DMS 273 (cell line): Measurements from ENCODE around the gene DYNC1H1.
A peak's percentile ranks its signal among the peaks of the same experiment; 100 is the strongest.

Experiments
- DNase-seq: peaks from one replicate; lab custom pipeline; 2025; ENCODE audit not compliant: unreplicated experiment; lab: John Stamatoyannopoulos, UW

DYNC1H1 gene

GRCh38 chr14:101939646-101940170 lies 24.7 kb upstream of the DYNC1H1 start:
- DNase-seq: no peak

- no peak for DNase-seq
Measured at GRCh38 chr14:101944451-101944850, 19.9 kb upstream of the DYNC1H1 start.

GRCh38 chr14:101945171-101945570 lies 19.2 kb upstream of the DYNC1H1 start:
- DNase-seq: no peak

DNA sequence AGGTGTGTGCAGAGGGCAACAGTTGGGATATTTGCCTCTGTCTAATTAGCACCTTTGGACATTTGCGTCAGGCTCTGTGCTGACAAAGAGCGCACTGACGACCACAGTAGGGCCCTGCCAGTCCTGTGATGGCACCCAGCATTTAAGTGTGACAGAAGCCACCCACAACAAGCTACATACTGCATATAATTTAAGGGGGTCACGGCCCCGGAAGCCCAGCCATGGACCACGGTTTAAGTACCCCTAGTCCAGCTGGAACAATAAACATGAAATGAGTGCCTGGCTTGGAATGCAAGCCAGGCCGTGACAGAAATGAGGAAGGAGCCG lies 16.8 kb upstream of the DYNC1H1 start:
- peak; percentile 59 for DNase-seq

- peak; percentile 100 for DNase-seq
Measured at GRCh38 chr14:101947904-101948665, 16.3 kb upstream of the DYNC1H1 start.

GRCh38 chr14:101948666-101949216 lies 15.6 kb upstream of the DYNC1H1 start:
- DNase-seq: no peak

GRCh38 chr14:101950100-101950499 lies 14.3 kb upstream of the DYNC1H1 start:
- no peak for DNase-seq

DNA sequence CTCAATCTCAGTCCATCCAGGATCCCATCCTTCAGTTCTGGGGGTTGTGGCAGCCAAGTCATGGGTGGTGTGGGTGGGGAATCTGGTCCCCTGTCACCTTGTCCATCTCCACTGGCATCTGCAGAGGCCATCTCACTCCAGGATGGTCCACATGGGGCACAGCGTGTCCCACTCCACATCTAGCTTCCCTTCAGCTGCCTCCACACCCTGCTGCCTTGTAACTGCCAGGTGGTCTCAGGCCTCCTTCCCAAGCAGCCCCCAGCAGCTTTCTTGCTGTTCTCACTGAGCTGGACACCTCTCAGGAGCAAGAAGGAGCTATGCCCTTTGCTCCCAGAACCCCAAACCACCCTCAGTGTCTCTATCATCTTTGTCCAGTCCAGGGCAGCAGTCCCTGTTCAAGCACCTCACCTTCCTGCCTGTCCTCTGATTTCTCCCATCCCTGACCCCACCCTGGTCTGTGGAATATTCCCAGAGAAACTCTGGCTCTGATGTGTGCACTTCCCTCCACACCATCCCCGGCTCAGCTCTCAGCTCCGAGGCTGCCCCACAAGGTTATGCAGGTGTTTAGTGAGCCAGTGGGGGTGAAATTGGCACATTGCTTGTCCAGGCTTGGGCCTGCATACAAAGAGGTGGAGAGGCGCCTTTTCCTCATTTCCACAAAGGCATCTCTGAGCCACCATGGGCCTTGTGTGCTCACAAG lies 13.7 kb upstream of the DYNC1H1 start:
- DNase-seq: no peak

DNA sequence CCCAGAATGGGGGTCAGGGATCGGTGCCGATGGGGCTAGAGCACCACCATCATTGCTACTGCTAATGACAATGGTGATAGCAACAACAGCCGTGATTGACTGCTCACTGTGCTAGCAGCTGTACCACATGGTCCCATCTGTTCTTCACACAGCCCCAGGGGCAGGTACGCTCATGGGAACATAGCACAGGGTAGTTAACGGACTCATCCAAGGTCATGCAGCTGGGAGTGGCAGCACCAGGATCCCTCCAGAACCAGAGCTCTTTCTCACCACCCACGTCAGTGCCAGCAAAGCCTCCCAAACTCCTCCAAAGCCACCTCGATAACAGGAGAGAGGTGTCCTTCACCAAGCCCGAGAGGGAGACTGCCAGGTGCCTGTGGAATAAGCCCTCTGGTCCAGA lies 11.2 kb upstream of the DYNC1H1 start:
- DNase-seq: peak; percentile 54

- no peak for DNase-seq
Measured at GRCh38 chr14:101954501-101954900, 9.9 kb upstream of the DYNC1H1 start.

DNA sequence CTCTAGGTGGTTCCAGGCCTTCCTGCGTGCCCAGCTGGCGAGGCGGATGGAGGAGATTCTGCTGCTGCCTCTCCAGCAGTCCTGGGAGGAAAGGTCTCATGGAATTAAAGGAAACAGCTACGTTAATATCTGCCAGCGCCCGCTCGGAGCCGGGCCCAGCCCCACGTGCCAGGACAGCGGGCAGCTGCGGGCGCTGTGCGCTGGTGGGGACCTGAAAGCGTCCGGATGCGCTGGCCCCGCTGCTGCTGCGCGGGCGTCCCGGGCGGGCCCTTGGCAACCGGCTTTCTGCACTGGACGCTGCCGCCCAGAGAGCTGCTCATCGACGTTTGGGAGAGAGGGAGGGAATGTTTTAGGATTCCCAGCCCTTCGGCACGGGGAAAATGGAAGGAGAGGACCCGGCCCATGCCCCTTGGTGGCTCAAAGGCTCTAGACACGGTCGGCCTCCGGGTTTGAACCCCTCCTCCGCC lies 8.6 kb upstream of the DYNC1H1 start:
- no peak for DNase-seq

GRCh38 chr14:101956179-101956885 lies 8.0 kb upstream of the DYNC1H1 start:
- DNase-seq: no peak

- DNase-seq: no peak
Measured at GRCh38 chr14:101957406-101958234, 6.8 kb upstream of the DYNC1H1 start.

DNA sequence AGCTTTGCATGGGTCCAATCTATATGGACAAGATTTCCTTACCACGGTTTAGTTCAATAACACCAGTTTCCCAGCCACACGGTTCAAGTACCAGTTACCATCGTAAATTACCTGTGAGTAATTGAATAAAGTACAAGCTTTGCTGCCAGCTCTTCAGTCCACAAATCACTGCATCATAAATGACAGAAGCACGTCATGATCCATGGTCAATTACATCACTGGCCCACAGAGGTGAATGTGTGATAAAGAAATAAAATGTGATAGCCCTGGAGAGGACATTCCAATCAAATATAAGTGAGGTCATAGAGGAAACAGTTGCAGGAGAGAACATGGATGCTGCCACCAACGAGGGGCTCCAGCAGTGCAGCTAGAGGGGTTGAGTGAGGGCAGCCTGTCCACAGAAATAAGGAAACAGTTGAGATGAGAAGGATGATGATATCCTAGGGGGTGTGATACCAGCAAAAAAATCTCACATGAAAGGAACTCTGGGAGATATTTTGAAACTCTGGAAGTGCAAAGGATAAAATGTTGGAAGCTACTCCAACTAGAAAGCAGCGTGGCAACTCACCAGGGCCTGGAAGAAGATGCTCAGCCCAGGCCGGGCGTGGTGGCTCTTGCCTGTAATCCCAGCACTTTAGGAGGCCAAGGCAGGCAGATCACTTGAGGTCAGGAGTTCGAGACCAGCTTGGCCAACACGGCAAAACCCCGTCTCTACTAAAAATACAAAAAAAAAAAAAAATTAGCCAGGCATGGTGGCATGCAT lies 5.8 kb upstream of the DYNC1H1 start:
- no peak for DNase-seq

- DNase-seq: no peak
Measured at GRCh38 chr14:101959277-101959676, 5.1 kb upstream of the DYNC1H1 start.

GRCh38 chr14:101960225-101960624 lies 4.1 kb upstream of the DYNC1H1 start:
- DNase-seq: peak; percentile 61

- peak; percentile 93 for DNase-seq
Measured at GRCh38 chr14:101961011-101961721, 3.2 kb upstream of the DYNC1H1 start.

- no peak for DNase-seq
Measured at GRCh38 chr14:101961746-101962502, 2.4 kb upstream of the DYNC1H1 start.
